HepG2 (cell line): ENCODE results near the gene CMTM5. TPM values are rescaled to one million over a fixed set of nuclear protein-coding genes. Genes with fewer than 3 reads are reported as not detected.

Experiments used
- ATAC-seq: fragments of 200-7000 bp; cut with Tn5 transposase; 3 replicates; pipeline ENCODE4 v1.9.1; 2020; ENCODE audit warnings: mild to moderate bottlenecking, moderate library complexity
- BruUV-seq: library from RNA; stranded (reverse); fragments of 400-500 nt; replicated peaks from 2 replicates; lab custom pipeline; 2021; lab: Mats Ljungman, UMichigan
- CTCF ChIA-PET: fragments of 300-600 bp; formaldehyde crosslinking; extraction: SDS; loops from one replicate; lab custom pipeline; 2021; ENCODE audit warnings: low total read pairs, inconsistent platforms, low intra/inter-chr PET ratio; lab: Yijun Ruan, JAX
- POLR2A ChIA-PET: fragments of 350-600 bp; sonication (Branson Sonifier 250); formaldehyde crosslinking; loops from one replicate; lab custom pipeline; 2020; ENCODE audit warnings: antibody characterized with exemption, inconsistent platforms; lab: Yijun Ruan, JAX
- DNase-seq: peaks from one replicate; pipeline ENCODE4 v3.0.0-alpha.2; 2015; ENCODE audit warnings: low spot score
- FAIRE-seq: peaks from 3 replicates; lab custom pipeline; 2011; peaks lifted over from hg19 to GRCh38; lab: Jason Lieb, UNC
- H2AFZ ChIP-seq: one replicate; pipeline ENCODE4 v1.6.1; 2011; ENCODE audit warnings: low read length, inconsistent platforms
- H3K27ac ChIP-seq: fragments of 300-600 bp; 3 replicates; pipeline ENCODE4 v1.8.0; 2011; ENCODE audit warnings: mixed run types, mild to moderate bottlenecking, mixed read lengths, low read length, inconsistent platforms; ENCODE audit not compliant: insufficient read depth; ENCODE audit errors: extremely low read length
- H3K27me3 ChIP-seq, 2 experiments: fragments of 200-600 bp in 1 of 2; 2 replicates in 1 of 2; 3 replicates in 1 of 2; pipeline versions ENCODE4 v1.6.0 to v1.8.0; 2011; ENCODE audit warnings: low read length in 2 of 2, mild to moderate bottlenecking in 2 of 2, moderate library complexity in 2 of 2, inconsistent platforms in 1 of 2; ENCODE audit not compliant: insufficient read depth in 2 of 2, control insufficient read depth in 1 of 2
- H3K36me3 ChIP-seq, 2 experiments: fragments of 200-600 bp in 1 of 2; replicated peaks in 1 of 2; 2 replicates in 1 of 2; 3 replicates in 1 of 2; pipeline versions ENCODE4 v1.5.1 to v1.8.0; 2011; ENCODE audit warnings: low read length in 2 of 2, inconsistent platforms in 1 of 2; ENCODE audit not compliant: insufficient read depth in 2 of 2, control insufficient read depth in 1 of 2
- H3K4me1 ChIP-seq: 2 replicates; pipeline ENCODE4 v1.5.1; 2012; ENCODE audit warnings: low read length, inconsistent platforms; ENCODE audit not compliant: insufficient read depth
- H3K4me2 ChIP-seq: 2 replicates; pipeline ENCODE4 v1.6.0; 2011; ENCODE audit warnings: low read depth, low read length, inconsistent platforms
- H3K4me3 ChIP-seq, 3 experiments: fragments of 200-600 bp in 1 of 3; sonication (generic), shearing (Covaris generic) in 1 of 3; replicated peaks in 1 of 3; 2 replicates each; pipeline ENCODE4 v1.5.1; 2011 to 2016; ENCODE audit warnings: low read length in 3 of 3, inconsistent platforms in 2 of 3, low read depth in 2 of 3, mild to moderate bottlenecking in 2 of 3, control low read depth in 1 of 3, mixed read lengths in 1 of 3; ENCODE audit not compliant: insufficient read depth in 1 of 3
- H3K79me2 ChIP-seq: one replicate; pipeline ENCODE4 v1.6.1; 2011; ENCODE audit warnings: low read length, inconsistent platforms; ENCODE audit not compliant: insufficient read depth
- H3K9ac ChIP-seq: 2 replicates; pipeline ENCODE4 v1.6.0; 2011; ENCODE audit warnings: mild to moderate bottlenecking, low read depth, low read length, inconsistent platforms; ENCODE audit not compliant: insufficient read depth
- H3K9me3 ChIP-seq: 2 replicates; pipeline ENCODE4 v1.5.1; 2012; ENCODE audit warnings: mild to moderate bottlenecking, low read length
- H4K20me1 ChIP-seq: 2 replicates; pipeline ENCODE4 v1.6.0; 2011; ENCODE audit warnings: inconsistent platforms, mild to moderate bottlenecking, low read length, moderate library complexity; ENCODE audit not compliant: insufficient read depth
- CBX5 ChIP-seq: sonication (generic); formaldehyde crosslinking; IDR thresholded peaks from 2 replicates; pipeline ENCODE4 v1.4.0; 2020; ENCODE audit warnings: missing genetic modification reagents, borderline replicate concordance
- ISL2 ChIP-seq: sonication (generic); formaldehyde crosslinking; IDR thresholded peaks from 2 replicates; pipeline ENCODE4 v1.5.0; 2020; ENCODE audit warnings: missing genetic modification reagents
- MYC ChIP-seq: sonication (generic); formaldehyde crosslinking; IDR thresholded peaks from 2 replicates; pipeline ENCODE4 v1.9.0; 2021; ENCODE audit warnings: missing genetic modification reagents, borderline replicate concordance
- SNAPC2 ChIP-seq: sonication (generic); formaldehyde crosslinking; IDR thresholded peaks from 2 replicates; pipeline ENCODE4 v1.8.1; 2022; ENCODE audit warnings: mild to moderate bottlenecking, missing genetic modification reagents
- ZNF883 ChIP-seq: sonication (generic); formaldehyde crosslinking; IDR thresholded peaks from 2 replicates; pipeline ENCODE4 v1.5.1; 2020; ENCODE audit warnings: mild to moderate bottlenecking, missing genetic modification reagents; ENCODE audit errors: not compliant biosample characterization
- WGBS: methylation state at CpG from one replicate; pipeline ENCODE4 v1.1.6; 2017; ENCODE audit warnings: low lambda C conversion rate; 5-methylcytosine and 5-hydroxymethylcytosine counted together
- in situ Hi-C: cut with HindIII; loops from 2 replicates; pipeline ENCODE4 v1.10.0; 2017; ENCODE audit warnings: low pct_unique_long_range_greater_than_20kb; ENCODE audit not compliant: extremely low pct_ligation_motif_present
- intact Hi-C: fragments of 100-400 bp; cut with micrococcal nuclease; formaldehyde crosslinking; loops from one replicate; pipeline ENCODE4 v1.10.0; 2022; ENCODE audit not compliant: unreplicated experiment
- polyA plus RNA-seq, 8 experiments: library from polyadenylated mRNA; depleted of rRNA in 3 of 8; stranded (reverse) in 7 of 8; unstranded in 1 of 8; fragments of >200 nt; fragmentation: Illumina TruSeq in 4 of 8; extraction: Trizol in 4 of 8; gene quantifications; 2 replicates each; pipeline versions ENCODE4 v1.2.1 to v1.2.3, GENCODE V29; 2011 to 2016; ENCODE audit warnings: low read depth in 4 of 8, missing spikeins in 1 of 8, mixed read lengths in 1 of 8; ENCODE audit not compliant: insufficient read depth in 1 of 8
- total RNA-seq, 5 experiments: library from RNA; depleted of rRNA; stranded (reverse); fragments of >200 nt; fragmentation: Illumina TruSeq; extraction: Trizol; gene quantifications; 2 replicates each; pipeline ENCODE4 v1.2.3, GENCODE V29; 2016; ENCODE audit warnings: low read depth in 1 of 5
- TF ChIP-seq, protein P1 (sequence below): sonication (generic); formaldehyde crosslinking; IDR thresholded peaks from 2 replicates; pipeline ENCODE4 v1.5.1; 2020; ENCODE audit warnings: mild to moderate bottlenecking, missing genetic modification reagents, moderate library complexity
- TF ChIP-seq, protein P2 (sequence below): sonication (generic); formaldehyde crosslinking; conservative IDR thresholded peaks from 2 replicates; pipeline ENCODE4 v1.4.0; 2020; ENCODE audit warnings: missing genetic modification reagents
- TF ChIP-seq, protein P3 (sequence below): sonication (generic); formaldehyde crosslinking; IDR thresholded peaks from 2 replicates; pipeline ENCODE4 v1.4.0; 2020; ENCODE audit warnings: missing genetic modification reagents

CMTM5 gene
- total and polyA plus RNA-seq, 2 of the 13 experiments (the other 11 are each of a cell fraction or from before 2014, with no cell fraction given), result not detected

DNA sequence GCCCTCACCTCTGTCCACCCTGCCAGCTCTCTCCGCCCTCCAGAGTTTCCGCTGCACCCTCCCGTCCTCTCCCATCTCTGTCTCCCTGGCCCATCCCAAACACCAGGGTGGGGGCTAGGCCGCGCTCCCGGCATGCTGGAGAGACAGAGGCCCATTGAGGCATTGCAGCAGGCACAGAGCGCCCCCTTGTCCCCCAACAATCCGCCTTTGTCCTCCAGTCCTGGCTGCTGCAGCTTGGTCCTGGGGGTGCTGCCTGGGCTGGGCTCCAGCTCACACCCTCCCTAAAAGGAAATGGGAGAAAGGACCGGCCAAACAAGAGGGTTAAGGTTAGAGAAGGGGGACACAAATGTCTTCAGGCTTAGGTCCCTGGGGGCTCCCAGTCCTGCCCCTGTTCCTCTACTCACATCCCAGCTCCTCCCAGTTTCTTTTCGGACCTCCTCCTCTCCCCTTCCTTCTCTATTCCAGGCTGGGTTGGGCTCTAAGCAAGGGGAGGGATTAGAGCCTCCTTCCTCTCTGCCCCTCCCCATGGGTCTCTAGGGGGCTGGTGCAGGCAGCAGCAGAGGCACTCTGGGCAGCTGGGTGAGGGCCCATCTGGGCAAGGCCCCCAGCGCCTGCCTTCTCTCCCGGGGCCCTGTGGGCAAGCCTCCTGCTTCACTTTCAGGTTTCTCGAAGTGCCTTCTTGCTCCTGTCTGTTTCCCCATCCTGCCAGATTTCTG, at the start of gene CMTM5 (continued):
- TF ChIP-seq, protein P1, sequence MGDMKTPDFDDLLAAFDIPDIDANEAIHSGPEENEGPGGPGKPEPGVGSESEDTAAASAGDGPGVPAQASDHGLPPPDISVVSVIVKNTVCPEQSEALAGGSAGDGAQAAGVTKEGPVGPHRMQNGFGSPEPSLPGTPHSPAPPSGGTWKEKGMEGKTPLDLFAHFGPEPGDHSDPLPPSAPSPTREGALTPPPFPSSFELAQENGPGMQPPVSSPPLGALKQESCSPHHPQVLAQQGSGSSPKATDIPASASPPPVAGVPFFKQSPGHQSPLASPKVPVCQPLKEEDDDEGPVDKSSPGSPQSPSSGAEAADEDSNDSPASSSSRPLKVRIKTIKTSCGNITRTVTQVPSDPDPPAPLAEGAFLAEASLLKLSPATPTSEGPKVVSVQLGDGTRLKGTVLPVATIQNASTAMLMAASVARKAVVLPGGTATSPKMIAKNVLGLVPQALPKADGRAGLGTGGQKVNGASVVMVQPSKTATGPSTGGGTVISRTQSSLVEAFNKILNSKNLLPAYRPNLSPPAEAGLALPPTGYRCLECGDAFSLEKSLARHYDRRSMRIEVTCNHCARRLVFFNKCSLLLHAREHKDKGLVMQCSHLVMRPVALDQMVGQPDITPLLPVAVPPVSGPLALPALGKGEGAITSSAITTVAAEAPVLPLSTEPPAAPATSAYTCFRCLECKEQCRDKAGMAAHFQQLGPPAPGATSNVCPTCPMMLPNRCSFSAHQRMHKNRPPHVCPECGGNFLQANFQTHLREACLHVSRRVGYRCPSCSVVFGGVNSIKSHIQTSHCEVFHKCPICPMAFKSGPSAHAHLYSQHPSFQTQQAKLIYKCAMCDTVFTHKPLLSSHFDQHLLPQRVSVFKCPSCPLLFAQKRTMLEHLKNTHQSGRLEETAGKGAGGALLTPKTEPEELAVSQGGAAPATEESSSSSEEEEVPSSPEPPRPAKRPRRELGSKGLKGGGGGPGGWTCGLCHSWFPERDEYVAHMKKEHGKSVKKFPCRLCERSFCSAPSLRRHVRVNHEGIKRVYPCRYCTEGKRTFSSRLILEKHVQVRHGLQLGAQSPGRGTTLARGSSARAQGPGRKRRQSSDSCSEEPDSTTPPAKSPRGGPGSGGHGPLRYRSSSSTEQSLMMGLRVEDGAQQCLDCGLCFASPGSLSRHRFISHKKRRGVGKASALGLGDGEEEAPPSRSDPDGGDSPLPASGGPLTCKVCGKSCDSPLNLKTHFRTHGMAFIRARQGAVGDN (CRISPR knock-in tag), result 0 out of 2 replicates have a peak, but pooled peaks have one; percentile 22
- TF ChIP-seq MYC (CRISPR knock-in tag) (no peak), ZNF883 (CRISPR knock-in tag) (peak; percentile 57)
- TF ChIP-seq, all 625 proteins: peak for 4

DNA sequence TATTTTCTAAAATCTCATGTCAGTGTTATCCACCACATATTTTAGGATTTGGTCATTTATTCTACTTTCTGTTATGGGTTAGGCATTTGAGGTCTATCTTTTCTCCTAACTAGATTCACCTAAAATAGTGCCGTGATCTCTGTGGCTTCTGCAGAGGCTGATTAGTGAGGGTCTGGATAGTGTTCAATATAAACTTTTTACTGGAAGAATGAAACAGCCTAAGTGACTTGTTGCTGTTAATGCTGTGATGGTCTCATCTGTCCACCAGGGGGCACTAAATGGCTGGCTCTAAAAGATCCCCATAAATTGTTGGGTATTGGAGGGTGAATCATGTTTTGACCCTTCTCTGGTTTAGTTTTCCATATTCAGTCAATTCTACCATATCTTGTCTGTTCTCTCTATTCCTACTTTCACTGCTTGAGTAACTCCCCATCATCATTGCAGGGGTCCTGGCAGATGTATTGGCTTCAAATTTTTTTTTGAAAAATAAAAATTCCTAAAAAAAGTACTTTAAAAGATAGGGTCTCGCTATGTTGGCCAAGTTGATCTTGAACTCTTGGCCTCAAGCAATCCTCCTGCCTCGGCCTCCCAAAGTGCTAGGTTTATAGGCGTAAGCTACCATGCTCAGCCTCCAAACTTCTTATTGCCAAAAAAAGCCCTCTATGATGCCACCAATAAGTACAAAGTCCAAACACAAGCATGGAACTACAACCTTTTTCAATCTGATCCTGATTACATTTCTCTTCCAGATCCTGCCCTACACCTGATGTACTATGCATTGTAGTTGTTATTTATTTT, 48.7 kb upstream of the CMTM5 start:
- 36% methylated on average over 4 of the region's 4 CpGs for WGBS
- Histone ChIP-seq H4K20me1 (peaks cover 11% of the 10 kb centered on the region; the same call in 1 of the 2 replicates), H3K9me3 (no peaks in the 10 kb centered on the region), H3K79me2 (peaks cover 9% of the 10 kb centered on the region), H3K27me3 (peaks cover 0 to 20% of the 10 kb centered on the region in 2 experiments; a peak in 2 of 5 replicates), H3K4me2 (no peak overlapping the region), H2AFZ (no peak overlapping the region), H3K27ac (no peak overlapping the region), H3K4me3 (no peak overlapping the region), H3K4me1 (peaks cover 22% of the 10 kb centered on the region), H3K9ac (no peak overlapping the region), H3K36me3 (peaks cover 16 to 23% of the 10 kb centered on the region in 2 experiments)
- FAIRE-seq (peak; percentile 86), DNase-seq (peak; percentile 89), ATAC-seq (peak; percentile 75)
- in situ Hi-C loops (loop anchor here (5.0 kb wide), 1 partner anchor 49 kb away; the partner anchor contains the start of gene CMTM5), intact Hi-C loops (loop anchor here (1.0 to 5.0 kb wide), 5 partner anchors 33 to 234 kb away; no protein-coding TSS in a partner anchor)
- CTCF ChIA-PET, result interaction anchor here (0.6 to 4.4 kb wide), 10 partner anchors 32 to 235 kb away, joined by 3 to 111 read pairs (median 6); partner anchors contain the start of gene CMTM5
- BruUV-seq, result no TSS peak
- POLR2A ChIA-PET, result interaction anchor here (0.6 to 13.2 kb wide), 7 partner anchors 8 to 232 kb away, joined by 3 to 1053 read pairs (median 8); partner anchors contain the start of genes BCL2L2, HOMEZ, PPP1R3E and THTPA
- 0 out of 2 replicates have a peak, but pooled peaks have one; percentile 10 for TF ChIP-seq ISL2 (CRISPR knock-in tag)
- TF ChIP-seq, protein P2, sequence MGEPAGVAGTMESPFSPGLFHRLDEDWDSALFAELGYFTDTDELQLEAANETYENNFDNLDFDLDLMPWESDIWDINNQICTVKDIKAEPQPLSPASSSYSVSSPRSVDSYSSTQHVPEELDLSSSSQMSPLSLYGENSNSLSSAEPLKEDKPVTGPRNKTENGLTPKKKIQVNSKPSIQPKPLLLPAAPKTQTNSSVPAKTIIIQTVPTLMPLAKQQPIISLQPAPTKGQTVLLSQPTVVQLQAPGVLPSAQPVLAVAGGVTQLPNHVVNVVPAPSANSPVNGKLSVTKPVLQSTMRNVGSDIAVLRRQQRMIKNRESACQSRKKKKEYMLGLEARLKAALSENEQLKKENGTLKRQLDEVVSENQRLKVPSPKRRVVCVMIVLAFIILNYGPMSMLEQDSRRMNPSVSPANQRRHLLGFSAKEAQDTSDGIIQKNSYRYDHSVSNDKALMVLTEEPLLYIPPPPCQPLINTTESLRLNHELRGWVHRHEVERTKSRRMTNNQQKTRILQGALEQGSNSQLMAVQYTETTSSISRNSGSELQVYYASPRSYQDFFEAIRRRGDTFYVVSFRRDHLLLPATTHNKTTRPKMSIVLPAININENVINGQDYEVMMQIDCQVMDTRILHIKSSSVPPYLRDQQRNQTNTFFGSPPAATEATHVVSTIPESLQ, result 0 out of 2 replicates have a peak, but pooled peaks have one; percentile 55
- TF ChIP-seq SNAPC2, result peak; percentile 91; the same call in 1 of the 2 replicates
- TF ChIP-seq CBX5, result no peak
- TF ChIP-seq, protein P3, sequence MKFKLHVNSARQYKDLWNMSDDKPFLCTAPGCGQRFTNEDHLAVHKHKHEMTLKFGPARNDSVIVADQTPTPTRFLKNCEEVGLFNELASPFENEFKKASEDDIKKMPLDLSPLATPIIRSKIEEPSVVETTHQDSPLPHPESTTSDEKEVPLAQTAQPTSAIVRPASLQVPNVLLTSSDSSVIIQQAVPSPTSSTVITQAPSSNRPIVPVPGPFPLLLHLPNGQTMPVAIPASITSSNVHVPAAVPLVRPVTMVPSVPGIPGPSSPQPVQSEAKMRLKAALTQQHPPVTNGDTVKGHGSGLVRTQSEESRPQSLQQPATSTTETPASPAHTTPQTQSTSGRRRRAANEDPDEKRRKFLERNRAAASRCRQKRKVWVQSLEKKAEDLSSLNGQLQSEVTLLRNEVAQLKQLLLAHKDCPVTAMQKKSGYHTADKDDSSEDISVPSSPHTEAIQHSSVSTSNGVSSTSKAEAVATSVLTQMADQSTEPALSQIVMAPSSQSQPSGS (CRISPR knock-in tag), result peak; percentile 69
